HCT116 (cell line): Measurements from ENCODE around the gene ANAPC2. TPM values are rescaled to one million over a fixed set of nuclear protein-coding genes. Genes with fewer than 3 reads are reported as not detected.

ENCODE experiments used
- ATAC-seq: fragments of 200-7000 bp; cut with Tn5 transposase; 2 replicates; pipeline ENCODE4 v1.9.1; 2020; ENCODE audit warnings: mild to moderate bottlenecking, moderate library complexity
- BruUV-seq: library from RNA; stranded (reverse); fragments of 400-500 nt; replicated peaks from 2 replicates; lab custom pipeline; 2021; lab: Mats Ljungman, UMichigan
- CTCF ChIA-PET: fragments of 300-600 bp; sonication (Branson Sonifier 250); formaldehyde crosslinking; loops from one replicate; lab custom pipeline; 2021; ENCODE audit warnings: antibody characterized with exemption; lab: Charles Lee
- POLR2A ChIA-PET: fragments of 300-600, 350-600 bp; sonication (Branson Sonifier 250); formaldehyde crosslinking; loops from one replicate; lab custom pipeline; 2021; ENCODE audit warnings: antibody characterized with exemption; lab: Charles Lee
- RAD21 ChIA-PET, 2 experiments: fragments of 300-600 bp; sonication (Branson Sonifier 250); formaldehyde crosslinking; loops; one replicate each; lab custom pipeline; 2023; ENCODE audit warnings: low total read pairs in 2 of 2; ENCODE audit not compliant: uncharacterized antibody in 2 of 2, unreplicated experiment in 2 of 2, low non-redundant PET in 1 of 2; lab: Charles Lee
- DNase-seq: peaks from one replicate; pipeline ENCODE4 v3.0.0-alpha.2; 2010; ENCODE audit warnings: low read depth, low spot score
- H2AFZ ChIP-seq: fragments of 200-600 bp; shearing (Covaris generic), sonication (generic); 2 replicates; pipeline ENCODE4 v1.6.1; 2017; ENCODE audit warnings: low read depth, mixed run types, mixed read lengths, antibody characterized with exemption, low read length; ENCODE audit not compliant: poor library complexity, severe bottlenecking
- H3K27ac ChIP-seq: 2 replicates; pipeline ENCODE4 v1.5.1; 2012; ENCODE audit warnings: low read depth, low read length
- H3K27me3 ChIP-seq: fragments of 200-600 bp; sonication (generic); 2 replicates; pipeline ENCODE4 v1.6.1; 2016; ENCODE audit warnings: mixed run types, low read length, mixed read lengths; ENCODE audit not compliant: insufficient read depth
- H3K36me3 ChIP-seq, 2 experiments: fragments of 200-500 bp in 1 of 2; fragments of 200-600 bp in 1 of 2; sonication (Bioruptor generic) in 1 of 2; sonication (generic) in 1 of 2; 2 replicates each; pipeline versions ENCODE4 v1.5.1 to v1.6.1; 2014 to 2016; ENCODE audit warnings: low read length in 2 of 2, inconsistent platforms in 1 of 2, mixed read lengths in 1 of 2, mixed run types in 1 of 2; ENCODE audit not compliant: insufficient read depth in 2 of 2, control insufficient read depth in 1 of 2
- H3K4me1 ChIP-seq, 2 experiments: fragments of 200-600 bp in 1 of 2; sonication (generic) in 1 of 2; 2 replicates each; pipeline versions ENCODE4 v1.5.1 to v1.6.1; 2012 to 2017; ENCODE audit warnings: low read length in 2 of 2, inconsistent platforms in 1 of 2, mild to moderate bottlenecking in 1 of 2, mixed read lengths in 1 of 2, mixed run types in 1 of 2, moderate library complexity in 1 of 2; ENCODE audit not compliant: insufficient read depth in 2 of 2, control insufficient read depth in 1 of 2
- H3K4me2 ChIP-seq: fragments of 200-600 bp; sonication (generic); 2 replicates; pipeline ENCODE4 v1.6.1; 2017; ENCODE audit warnings: mixed run types, low read length, mixed read lengths
- H3K4me3 ChIP-seq, 2 experiments: fragments of 200-600 bp in 1 of 2; sonication (generic) in 1 of 2; replicated peaks in 1 of 2; 2 replicates each; pipeline ENCODE4 v1.5.1; 2011 to 2016; ENCODE audit warnings: low read length in 2 of 2, control low read depth in 1 of 2, low read depth in 1 of 2, mild to moderate bottlenecking in 1 of 2, mixed read lengths in 1 of 2, mixed run types in 1 of 2
- H3K79me2 ChIP-seq: fragments of 200-600 bp; sonication (generic); 2 replicates; pipeline ENCODE4 v1.6.1; 2017; ENCODE audit warnings: mild to moderate bottlenecking, mixed run types, low read length, moderate library complexity, mixed read lengths; ENCODE audit not compliant: insufficient read depth
- H3K9ac ChIP-seq: fragments of 200-600 bp; sonication (generic); 2 replicates; pipeline ENCODE4 v1.6.1; 2016; ENCODE audit warnings: low read length, mixed read lengths
- H3K9me2 ChIP-seq: fragments of 200-600 bp; sonication (generic), shearing (Covaris generic); 2 replicates; pipeline ENCODE4 v1.6.1; 2017; ENCODE audit warnings: mixed run types, mild to moderate bottlenecking, moderate library complexity; ENCODE audit not compliant: insufficient read depth
- H3K9me3 ChIP-seq, 2 experiments: fragments of 200-500 bp in 1 of 2; fragments of 200-600 bp in 1 of 2; sonication (Bioruptor generic) in 1 of 2; sonication (generic) in 1 of 2; 2 replicates each; pipeline ENCODE4 v1.6.1; 2014 to 2017; ENCODE audit warnings: low read length in 2 of 2, mixed read lengths in 2 of 2, inconsistent platforms in 1 of 2, low read depth in 1 of 2, mild to moderate bottlenecking in 1 of 2, mixed run types in 1 of 2, moderate library complexity in 1 of 2; ENCODE audit not compliant: control insufficient read depth in 1 of 2, insufficient read depth in 1 of 2
- H4K20me1 ChIP-seq: fragments of 200-600 bp; sonication (generic), shearing (Covaris generic); 2 replicates; pipeline ENCODE4 v1.6.1; 2017; ENCODE audit warnings: mixed run types, mild to moderate bottlenecking, moderate library complexity; ENCODE audit not compliant: insufficient read depth
- CBX3 ChIP-seq: IDR thresholded peaks from 2 replicates; pipeline ENCODE4 v1.6.1; 2012; ENCODE audit warnings: low read depth
- CEBPB ChIP-seq: IDR thresholded peaks from 2 replicates; pipeline ENCODE4 v1.6.1; 2012; ENCODE audit warnings: low read depth
- EGR1 ChIP-seq: IDR thresholded peaks from 2 replicates; pipeline ENCODE4 v1.6.1; 2012; ENCODE audit warnings: low read depth
- EZH2 ChIP-seq: fragments of 200-600 bp; sonication (generic); IDR thresholded peaks from 2 replicates; pipeline ENCODE4 v1.6.1; 2017; ENCODE audit warnings: antibody characterized with exemption, mixed run types
- FOSL1 ChIP-seq: IDR thresholded peaks from 2 replicates; pipeline ENCODE4 v1.6.1; 2012; ENCODE audit warnings: low read depth
- JUND ChIP-seq: IDR thresholded peaks from 2 replicates; pipeline ENCODE4 v1.6.1; 2012
- POLR2A ChIP-seq: IDR thresholded peaks from 2 replicates; pipeline ENCODE4 v1.7.0; 2011; ENCODE audit warnings: borderline replicate concordance; ENCODE audit not compliant: insufficient read depth, insufficient read length; ENCODE audit errors: extremely low read depth
- SIN3A ChIP-seq: IDR thresholded peaks from 2 replicates; pipeline ENCODE4 v1.6.1; 2012; ENCODE audit warnings: low read depth
- TCF7L2 ChIP-seq: IDR thresholded peaks from 2 replicates; pipeline ENCODE4 v1.7.0; 2011; ENCODE audit warnings: borderline replicate concordance, inconsistent platforms; ENCODE audit not compliant: insufficient read depth, insufficient read length; ENCODE audit errors: extremely low read depth
- ZFX ChIP-seq: fragments of 450-650 bp; IDR thresholded peaks from 2 replicates; pipeline ENCODE4 v1.6.1; 2017
- ZNF274 ChIP-seq: fragments of 200-500 bp; sonication (Bioruptor generic); IDR thresholded peaks from 2 replicates; pipeline ENCODE4 v1.6.1; 2014; ENCODE audit warnings: mild to moderate bottlenecking, low read depth, low read length, inconsistent platforms
- intact Hi-C: fragments of 100-400 bp; cut with micrococcal nuclease; formaldehyde crosslinking; loops from 2 replicates; pipeline ENCODE4 v1.10.0; 2022
- total RNA-seq: library from RNA; stranded (reverse); gene quantifications from one replicate; pipeline ENCODE4 v1.2.1, GENCODE V29; 2021; ENCODE audit not compliant: unreplicated experiment
- TF ChIP-seq, protein P1 (sequence below), 3 experiments: fragments of 200-600 bp in 1 of 3; sonication (generic) in 1 of 3; IDR thresholded peaks in 2 of 3; conservative IDR thresholded peaks in 1 of 3; 2 replicates each; pipeline ENCODE4 v1.5.1; 2012 to 2017; ENCODE audit warnings: low read depth in 2 of 3, low read length in 2 of 3, antibody characterized with exemption in 1 of 3, borderline replicate concordance in 1 of 3, control low read depth in 1 of 3, mild to moderate bottlenecking in 1 of 3, mixed read lengths in 1 of 3, mixed run types in 1 of 3, moderate library complexity in 1 of 3; ENCODE audit not compliant: insufficient read depth in 1 of 3
- TF ChIP-seq, protein P2 (sequence below): IDR thresholded peaks from 2 replicates; pipeline ENCODE4 v1.6.1; 2012

Gene ANAPC2
- total RNA-seq, 1 experiment from 2014 or later: 75.5 TPM

DNA sequence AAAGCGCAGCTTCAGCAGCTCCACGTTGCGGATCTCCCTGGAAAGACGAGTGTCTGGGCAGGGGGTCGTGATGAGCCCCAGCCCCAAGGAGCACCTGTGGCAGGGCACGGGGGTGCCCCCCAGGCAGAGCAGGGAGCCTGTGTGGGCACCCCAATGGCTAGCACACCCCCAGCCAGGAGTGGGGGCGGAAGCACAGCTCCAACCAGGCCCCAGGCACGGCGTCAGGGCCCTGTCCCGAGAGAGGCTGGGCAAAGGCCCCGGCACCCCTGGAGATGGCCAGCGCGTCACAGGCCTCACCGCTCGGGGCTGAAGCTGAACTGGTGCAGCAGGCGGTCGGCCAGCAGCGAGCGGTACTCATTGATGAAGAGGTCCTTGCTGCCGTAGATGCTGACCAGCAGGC, 7.9 kb downstream of the ANAPC2 start:
- H3K27ac ChIP-seq: no peak overlapping the region
- no peak overlapping the region for H3K4me3 ChIP-seq
- BruUV-seq: no TSS peak
- no peak overlapping the region for H3K4me2 ChIP-seq
- H3K4me1 ChIP-seq: peaks cover 0 to 15% of the 10 kb centered on the region in 2 experiments; a peak in 2 of 4 replicates
- H3K27me3 ChIP-seq: no peaks in the 10 kb centered on the region
- RAD21 ChIA-PET: no interaction called here
- no peaks in the 10 kb centered on the region for H3K9me3 ChIP-seq
- H3K9ac ChIP-seq: no peak overlapping the region
- TF ChIP-seq, protein P1, sequence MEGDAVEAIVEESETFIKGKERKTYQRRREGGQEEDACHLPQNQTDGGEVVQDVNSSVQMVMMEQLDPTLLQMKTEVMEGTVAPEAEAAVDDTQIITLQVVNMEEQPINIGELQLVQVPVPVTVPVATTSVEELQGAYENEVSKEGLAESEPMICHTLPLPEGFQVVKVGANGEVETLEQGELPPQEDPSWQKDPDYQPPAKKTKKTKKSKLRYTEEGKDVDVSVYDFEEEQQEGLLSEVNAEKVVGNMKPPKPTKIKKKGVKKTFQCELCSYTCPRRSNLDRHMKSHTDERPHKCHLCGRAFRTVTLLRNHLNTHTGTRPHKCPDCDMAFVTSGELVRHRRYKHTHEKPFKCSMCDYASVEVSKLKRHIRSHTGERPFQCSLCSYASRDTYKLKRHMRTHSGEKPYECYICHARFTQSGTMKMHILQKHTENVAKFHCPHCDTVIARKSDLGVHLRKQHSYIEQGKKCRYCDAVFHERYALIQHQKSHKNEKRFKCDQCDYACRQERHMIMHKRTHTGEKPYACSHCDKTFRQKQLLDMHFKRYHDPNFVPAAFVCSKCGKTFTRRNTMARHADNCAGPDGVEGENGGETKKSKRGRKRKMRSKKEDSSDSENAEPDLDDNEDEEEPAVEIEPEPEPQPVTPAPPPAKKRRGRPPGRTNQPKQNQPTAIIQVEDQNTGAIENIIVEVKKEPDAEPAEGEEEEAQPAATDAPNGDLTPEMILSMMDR (IDR thresholded peaks at IDR 0.05 in 2 of 3, conservative IDR thresholded peaks at IDR 0.05 in 1 of 3; ENCODE audit: borderline replicate concordance in 1 of 3, insufficient read depth in 1 of 3, low read depth in 2 of 3, low read length in 2 of 3): no peak
- no peak for TF ChIP-seq ZFX
- TF ChIP-seq FOSL1: no peak
- no peak for TF ChIP-seq JUND
- no peak for TF ChIP-seq CEBPB
- H3K79me2 ChIP-seq: peaks cover 3% of the 10 kb centered on the region; the same call in 1 of the 2 replicates
- CTCF ChIA-PET: no interaction called here
- POLR2A ChIA-PET: no interaction called here
- ATAC-seq (no peak), DNase-seq (no peak)
- no peaks in the 10 kb centered on the region for H4K20me1 ChIP-seq
- intact Hi-C loops: no loop called here
- H3K36me3 ChIP-seq: peaks cover 0 to 4% of the 10 kb centered on the region in 2 experiments; a peak in 2 of 4 replicates
- no peak overlapping the region for H2AFZ ChIP-seq
- H3K9me2 ChIP-seq: no peaks in the 10 kb centered on the region

DNA sequence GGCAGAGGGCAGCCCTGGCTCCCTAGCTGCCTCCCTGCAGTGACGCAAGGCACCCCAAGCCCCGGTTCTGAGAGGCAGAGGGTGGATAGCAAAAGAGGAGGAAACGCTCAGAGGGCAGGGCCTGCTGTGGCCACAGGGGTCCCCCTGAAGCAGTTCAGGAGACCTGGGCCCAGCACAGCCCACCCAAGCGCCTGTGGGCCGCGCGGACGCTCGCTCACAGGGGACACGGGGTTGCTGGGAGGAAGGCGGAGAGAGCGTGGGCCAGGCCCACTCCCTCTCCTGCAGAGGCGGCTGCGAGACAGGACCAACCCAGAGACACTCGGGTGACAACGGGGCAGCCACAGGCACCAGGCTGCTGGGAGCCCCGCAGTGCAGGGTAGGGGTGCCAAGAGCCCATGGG, 8.6 kb downstream of the ANAPC2 start:
- RAD21 ChIA-PET: no interaction called here
- ATAC-seq (no peak), DNase-seq (no peak)
- no peaks in the 10 kb centered on the region for H3K9me2 ChIP-seq
- CTCF ChIA-PET: no interaction called here
- H3K36me3 ChIP-seq: peaks cover 0 to 3% of the 10 kb centered on the region in 2 experiments; a peak in 2 of 4 replicates
- BruUV-seq: no TSS peak
- H3K4me1 ChIP-seq: peaks cover 0 to 15% of the 10 kb centered on the region in 2 experiments; a peak in 2 of 4 replicates
- H2AFZ ChIP-seq: no peak overlapping the region
- no peak overlapping the region for H3K9ac ChIP-seq
- no peak for TF ChIP-seq SIN3A
- TF ChIP-seq, protein P1 (IDR thresholded peaks at IDR 0.05 in 2 of 3, conservative IDR thresholded peaks at IDR 0.05 in 1 of 3; ENCODE audit: borderline replicate concordance in 1 of 3, insufficient read depth in 1 of 3, low read depth in 2 of 3, low read length in 2 of 3): no peak
- no peak for TF ChIP-seq CBX3
- TF ChIP-seq, protein P2, sequence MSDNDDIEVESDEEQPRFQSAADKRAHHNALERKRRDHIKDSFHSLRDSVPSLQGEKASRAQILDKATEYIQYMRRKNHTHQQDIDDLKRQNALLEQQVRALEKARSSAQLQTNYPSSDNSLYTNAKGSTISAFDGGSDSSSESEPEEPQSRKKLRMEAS: no peak
- no peak for TF ChIP-seq JUND
- no peak for TF ChIP-seq TCF7L2
- TF ChIP-seq POLR2A: no peak
- no peak for TF ChIP-seq EZH2
- TF ChIP-seq ZFX: no peak
- no peak for TF ChIP-seq ZNF274
- no peak for TF ChIP-seq EGR1
- H3K27ac ChIP-seq: no peak overlapping the region
- no peaks in the 10 kb centered on the region for H3K9me3 ChIP-seq
- H3K4me3 ChIP-seq: no peak overlapping the region
- H3K27me3 ChIP-seq: no peaks in the 10 kb centered on the region
- no peaks in the 10 kb centered on the region for H4K20me1 ChIP-seq
- intact Hi-C loops: no loop called here
- POLR2A ChIA-PET: no interaction called here
- H3K4me2 ChIP-seq: no peak overlapping the region
- H3K79me2 ChIP-seq: no peaks in the 10 kb centered on the region; the same call in 1 of the 2 replicates
